ENCODE data around the gene C1QA. TPM values are rescaled to one million over a fixed set of nuclear protein-coding genes. Genes with fewer than 3 reads are reported as not detected.

The C1QA gene
- total RNA-seq, 1 donor: not detected

DNA sequence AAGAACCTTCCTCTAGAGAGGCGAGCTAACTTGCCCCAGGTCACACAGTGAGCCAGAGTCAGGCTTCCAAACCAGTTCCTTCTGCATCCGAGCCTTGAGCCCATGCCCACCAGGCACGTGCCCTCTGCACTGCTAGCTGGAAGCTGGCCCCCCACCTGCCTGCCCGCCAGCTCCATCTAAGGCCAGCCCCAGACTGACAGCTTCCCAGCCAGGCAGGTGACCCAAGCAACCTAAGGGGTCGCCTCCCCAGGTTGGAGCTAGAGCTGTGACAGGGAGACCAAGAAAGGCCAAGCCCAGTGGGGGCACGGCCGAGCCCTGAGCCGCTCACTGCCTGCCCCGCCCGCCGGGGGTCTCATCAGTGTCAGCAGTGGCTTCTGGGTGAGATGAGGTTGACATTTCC, 19.9 kb upstream of the C1QA start:
- no peak for DNase-seq (ENCODE audit: low read depth)
- TF ChIP-seq, protein P1, sequence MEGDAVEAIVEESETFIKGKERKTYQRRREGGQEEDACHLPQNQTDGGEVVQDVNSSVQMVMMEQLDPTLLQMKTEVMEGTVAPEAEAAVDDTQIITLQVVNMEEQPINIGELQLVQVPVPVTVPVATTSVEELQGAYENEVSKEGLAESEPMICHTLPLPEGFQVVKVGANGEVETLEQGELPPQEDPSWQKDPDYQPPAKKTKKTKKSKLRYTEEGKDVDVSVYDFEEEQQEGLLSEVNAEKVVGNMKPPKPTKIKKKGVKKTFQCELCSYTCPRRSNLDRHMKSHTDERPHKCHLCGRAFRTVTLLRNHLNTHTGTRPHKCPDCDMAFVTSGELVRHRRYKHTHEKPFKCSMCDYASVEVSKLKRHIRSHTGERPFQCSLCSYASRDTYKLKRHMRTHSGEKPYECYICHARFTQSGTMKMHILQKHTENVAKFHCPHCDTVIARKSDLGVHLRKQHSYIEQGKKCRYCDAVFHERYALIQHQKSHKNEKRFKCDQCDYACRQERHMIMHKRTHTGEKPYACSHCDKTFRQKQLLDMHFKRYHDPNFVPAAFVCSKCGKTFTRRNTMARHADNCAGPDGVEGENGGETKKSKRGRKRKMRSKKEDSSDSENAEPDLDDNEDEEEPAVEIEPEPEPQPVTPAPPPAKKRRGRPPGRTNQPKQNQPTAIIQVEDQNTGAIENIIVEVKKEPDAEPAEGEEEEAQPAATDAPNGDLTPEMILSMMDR (IDR thresholded peaks at IDR 0.05; ENCODE audit: insufficient read depth, low read length): no peak
- no peak overlapping the region for H3K4me3 ChIP-seq (ENCODE audit: low read depth, low read length)

DNA sequence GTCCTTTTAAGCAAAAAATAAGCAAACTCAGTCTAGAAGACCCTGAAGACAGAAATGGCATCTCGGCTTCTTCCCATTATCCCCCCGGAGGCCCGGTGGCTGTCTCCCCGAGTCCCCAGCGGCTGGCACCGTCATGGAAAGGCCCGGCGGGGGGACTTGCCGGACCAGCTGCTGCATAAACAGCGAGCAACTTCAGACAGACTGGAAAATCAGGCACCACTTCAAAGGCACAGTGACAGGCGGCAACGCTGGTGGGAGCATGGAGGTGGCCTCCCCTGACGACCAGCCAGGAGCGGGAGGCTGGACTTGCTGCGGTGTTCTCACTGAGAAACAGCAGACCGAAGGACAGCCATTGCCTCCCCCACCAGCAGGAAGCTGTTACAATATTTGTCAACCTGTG, 18.4 kb upstream of the C1QA start:
- TF ChIP-seq, protein P1 (IDR thresholded peaks at IDR 0.05; ENCODE audit: insufficient read depth, low read length): no peak
- DNase-seq (ENCODE audit: low read depth): no peak
- H3K4me3 ChIP-seq (ENCODE audit: low read depth, low read length): no peak overlapping the region

- TF ChIP-seq, protein P1 (IDR thresholded peaks at IDR 0.05; ENCODE audit: insufficient read depth, low read length): no peak
- DNase-seq (ENCODE audit: low read depth): no peak
- no peak overlapping the region for H3K4me3 ChIP-seq (ENCODE audit: low read depth, low read length)
Measured at GRCh38 chr1:22619252-22619651, 17.2 kb upstream of the C1QA start.

DNA sequence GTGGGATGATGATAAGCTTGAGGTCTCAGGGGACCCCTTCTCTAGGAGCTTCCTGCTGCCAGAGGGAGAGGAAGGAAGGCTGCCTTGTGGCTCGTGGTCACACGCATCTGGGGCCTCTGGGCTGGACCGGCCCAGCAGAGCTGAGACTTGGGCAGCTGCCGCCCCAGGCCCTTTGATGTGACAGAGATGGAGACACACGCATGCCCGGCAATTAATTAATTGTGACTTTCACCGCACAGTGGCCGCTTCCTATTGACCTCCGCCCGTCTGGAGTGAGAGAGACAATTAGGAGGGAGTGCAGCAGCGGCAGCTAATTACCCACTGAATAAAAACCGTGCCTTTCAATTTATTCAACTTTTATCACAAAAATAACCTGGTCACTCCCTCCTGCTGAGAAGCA, 16.6 kb upstream of the C1QA start:
- H3K4me3 ChIP-seq (ENCODE audit: low read depth, low read length): no peak overlapping the region
- DNase-seq (ENCODE audit: low read depth): no peak
- TF ChIP-seq, protein P1 (IDR thresholded peaks at IDR 0.05; ENCODE audit: insufficient read depth, low read length): no peak

DNA sequence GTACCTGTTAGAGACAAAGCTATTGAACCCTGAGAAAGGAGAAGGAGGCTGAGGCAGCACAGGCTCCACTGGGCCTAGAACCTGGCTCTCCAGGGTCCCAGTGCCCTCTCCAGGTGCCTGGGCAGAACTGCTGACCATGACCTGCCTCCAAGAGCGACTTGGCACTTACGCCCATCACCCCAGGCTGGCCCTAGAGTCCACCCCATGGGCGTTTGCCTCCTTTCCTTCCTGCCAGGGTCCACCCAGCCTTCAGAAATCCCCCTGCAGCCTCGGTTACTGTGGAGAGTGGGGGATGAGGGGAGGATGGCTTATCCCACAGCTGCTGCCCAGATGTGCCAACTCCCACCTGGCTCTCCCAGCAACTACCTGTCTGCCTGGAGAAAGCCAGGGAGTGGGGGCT, 14.7 kb upstream of the C1QA start:
- TF ChIP-seq, protein P1 (IDR thresholded peaks at IDR 0.05; ENCODE audit: insufficient read depth, low read length): no peak
- H3K4me3 ChIP-seq (ENCODE audit: low read depth, low read length): no peak overlapping the region
- DNase-seq (ENCODE audit: low read depth): no peak

GRCh38 chr1:22625262-22625925, 11.0 kb upstream of the C1QA start:
- peak; percentile 9 for DNase-seq (ENCODE audit: low read depth)
- TF ChIP-seq, protein P1 (IDR thresholded peaks at IDR 0.05; ENCODE audit: insufficient read depth, low read length): no peak
- no peak overlapping the region for H3K4me3 ChIP-seq (ENCODE audit: low read depth, low read length)
